WI38 (cell line): ENCODE data around the gene SLC25A22.

ENCODE experiments used
- H3K4me3 ChIP-seq: 2 replicates; pipeline ENCODE4 v1.5.1; 2011; ENCODE audit warnings: low read depth, mild to moderate bottlenecking, control low read depth, low read length
- CTCF ChIP-seq: IDR thresholded peaks from 2 replicates; pipeline ENCODE4 v1.5.1; 2012; ENCODE audit warnings: low read depth, mild to moderate bottlenecking, control low read depth, low read length

SLC25A22 gene

GRCh38 chr11:783581-784015, 14.5 kb downstream of the SLC25A22 start:
- H3K4me3 ChIP-seq, result no peak overlapping the region
- TF ChIP-seq CTCF, result peak; percentile 97

- no peak overlapping the region for H3K4me3 ChIP-seq
- TF ChIP-seq CTCF, result no peak
These were observed 15.6 kb downstream of the SLC25A22 start for GRCh38 chr11:782264-783174.

- TF ChIP-seq CTCF, result no peak
- no peak overlapping the region for H3K4me3 ChIP-seq
These were observed 18.0 kb downstream of the SLC25A22 start for GRCh38 chr11:779955-780532.

GRCh38 chr11:778976-779954, 18.8 kb downstream of the SLC25A22 start:
- no peak overlapping the region for H3K4me3 ChIP-seq
- TF ChIP-seq CTCF, result no peak

GRCh38 chr11:777288-778255, 20.5 kb downstream of the SLC25A22 start, which contains the start of gene GATD1:
GATD1 (minus strand) TSS chr11:777487; CDS start chr11:777462, 25 bp downstream.
- H3K4me3 ChIP-seq, result peak within 1 kb of the TSS; percentile 85

More at GRCh38 chr11:777288-778255, 20.5 kb downstream of the SLC25A22 start, which contains the start of gene GATD1:
- no peak for TF ChIP-seq CTCF
